Caco-2 (cell line): ENCODE measurements around the gene FHIT. TPM values are rescaled to one million over a fixed set of nuclear protein-coding genes. Genes with fewer than 3 reads are reported as not detected.

ENCODE experiments used
- BruUV-seq: library from RNA; stranded (reverse); fragments of 400-500 nt; replicated peaks from 2 replicates; lab custom pipeline; 2021; lab: Mats Ljungman, UMichigan
- CTCF ChIA-PET: fragments of 300-600 bp; sonication (Branson Sonifier 250); formaldehyde crosslinking; loops from one replicate; lab custom pipeline; 2022; ENCODE audit warnings: antibody characterized with exemption; lab: Charles Lee
- POLR2A ChIA-PET: fragments of 300-600 bp; sonication (Branson Sonifier 250); formaldehyde crosslinking; loops from one replicate; lab custom pipeline; 2022; ENCODE audit warnings: antibody characterized with exemption; lab: Charles Lee
- DNase-seq, 2 experiments: peaks; one replicate each; pipeline versions ENCODE4 v3.0.0 to v3.0.0-alpha.2; 2020 to 2022
- H3K27me3 ChIP-seq: replicated peaks from 2 replicates; pipeline ENCODE4 v1.6.0; 2011; ENCODE audit warnings: low read length; ENCODE audit not compliant: control insufficient read depth, insufficient read depth
- H3K36me3 ChIP-seq: 2 replicates; pipeline ENCODE4 v1.5.1; 2011; ENCODE audit warnings: low read length; ENCODE audit not compliant: control insufficient read depth, insufficient read depth
- H3K4me1 ChIP-seq: fragments of 250-450 bp; sonication (Bioruptor Pico); 2 replicates; pipeline ENCODE4 v1.5.1; 2020; ENCODE audit warnings: mild to moderate bottlenecking
- H3K4me3 ChIP-seq: 2 replicates; pipeline ENCODE4 v1.5.1; 2011; ENCODE audit warnings: low read depth, mild to moderate bottlenecking, control low read depth, low read length
- H3K9me3 ChIP-seq: fragments of 250-450 bp; sonication (Bioruptor Pico); 2 replicates; pipeline ENCODE4 v1.5.1; 2020; ENCODE audit warnings: mild to moderate bottlenecking, moderate library complexity
- H3K27ac Mint-ChIP-seq: one replicate; pipeline ENCODE4 v1.8.0; 2022; ENCODE audit warnings: mixed read lengths; ENCODE audit not compliant: unreplicated experiment
- H3K27me3 Mint-ChIP-seq: one replicate; pipeline ENCODE4 v1.8.0; 2022; ENCODE audit warnings: mixed read lengths; ENCODE audit not compliant: insufficient read depth, unreplicated experiment
- H3K36me3 Mint-ChIP-seq: one replicate; pipeline ENCODE4 v1.8.0; 2022; ENCODE audit warnings: mild to moderate bottlenecking, mixed read lengths; ENCODE audit not compliant: insufficient read depth, unreplicated experiment
- H3K4me1 Mint-ChIP-seq: one replicate; pipeline ENCODE4 v1.8.0; 2022; ENCODE audit warnings: low read depth, mixed read lengths; ENCODE audit not compliant: unreplicated experiment
- H3K4me3 Mint-ChIP-seq: one replicate; pipeline ENCODE4 v1.8.0; 2022; ENCODE audit warnings: mild to moderate bottlenecking, moderate library complexity, mixed read lengths; ENCODE audit not compliant: unreplicated experiment
- H3K9me3 Mint-ChIP-seq: one replicate; pipeline ENCODE4 v1.8.0; 2022; ENCODE audit warnings: mixed read lengths; ENCODE audit not compliant: unreplicated experiment
- intact Hi-C: fragments of 100-400 bp; cut with micrococcal nuclease; formaldehyde crosslinking; loops from one replicate; pipeline ENCODE4 v1.10.0; 2022; ENCODE audit not compliant: unreplicated experiment
- total RNA-seq: library from RNA; stranded (reverse); gene quantifications from 2 replicates; pipeline ENCODE4 v1.2.3, GENCODE V29; 2022
- TF ChIP-seq, protein P1 (sequence below), 2 experiments: fragments of 200-600 bp in 1 of 2; IDR thresholded peaks; 1 replicate in 1 of 2; 2 replicates in 1 of 2; pipeline versions ENCODE4 v1.5.1 to v1.8.0; 2011 to 2022; ENCODE audit warnings: antibody characterized with exemption in 1 of 2, control low read depth in 1 of 2, inconsistent platforms in 1 of 2, low read depth in 1 of 2, low read length in 1 of 2, mild to moderate bottlenecking in 1 of 2, moderate library complexity in 1 of 2; ENCODE audit not compliant: insufficient read depth in 1 of 2, severe bottlenecking in 1 of 2, unreplicated experiment in 1 of 2

Gene FHIT
- total RNA-seq, 1 experiment from 2014 or later = 8.3 TPM

DNA sequence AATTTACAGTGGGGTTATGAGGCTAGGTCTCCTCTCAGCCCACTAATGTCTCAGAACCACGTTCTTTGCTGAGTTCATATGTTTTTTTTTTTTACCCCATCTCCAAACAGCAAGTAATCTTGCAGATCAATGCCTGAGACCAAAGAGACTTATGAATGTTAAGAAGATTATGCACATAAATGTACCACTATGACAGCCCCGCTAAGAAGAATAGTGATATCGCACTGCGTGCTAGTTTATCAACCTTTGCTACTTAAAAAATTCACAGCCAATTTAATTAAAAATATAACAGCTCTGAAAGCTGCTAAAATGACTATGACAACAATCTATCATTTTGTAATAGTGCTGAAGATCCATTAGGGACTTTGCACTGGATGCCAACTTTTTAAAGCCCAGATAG is 1462.5 kb downstream of the FHIT start:
- H3K36me3 ChIP-seq = no peaks in the 10 kb centered on the region
- no peaks in the 10 kb centered on the region for H3K9me3 ChIP-seq
- Mint-ChIP-seq H3K27me3 (no peaks in the 10 kb centered on the region), H3K27ac (no peak overlapping the region), H3K4me3 (no peak overlapping the region), H3K36me3 (no peaks in the 10 kb centered on the region), H3K9me3 (no peaks in the 10 kb centered on the region), H3K4me1 (no peaks in the 10 kb centered on the region)
- POLR2A ChIA-PET = no interaction called here
- no TSS peak for BruUV-seq
- no peak overlapping the region for H3K4me3 ChIP-seq
- TF ChIP-seq, protein P1, sequence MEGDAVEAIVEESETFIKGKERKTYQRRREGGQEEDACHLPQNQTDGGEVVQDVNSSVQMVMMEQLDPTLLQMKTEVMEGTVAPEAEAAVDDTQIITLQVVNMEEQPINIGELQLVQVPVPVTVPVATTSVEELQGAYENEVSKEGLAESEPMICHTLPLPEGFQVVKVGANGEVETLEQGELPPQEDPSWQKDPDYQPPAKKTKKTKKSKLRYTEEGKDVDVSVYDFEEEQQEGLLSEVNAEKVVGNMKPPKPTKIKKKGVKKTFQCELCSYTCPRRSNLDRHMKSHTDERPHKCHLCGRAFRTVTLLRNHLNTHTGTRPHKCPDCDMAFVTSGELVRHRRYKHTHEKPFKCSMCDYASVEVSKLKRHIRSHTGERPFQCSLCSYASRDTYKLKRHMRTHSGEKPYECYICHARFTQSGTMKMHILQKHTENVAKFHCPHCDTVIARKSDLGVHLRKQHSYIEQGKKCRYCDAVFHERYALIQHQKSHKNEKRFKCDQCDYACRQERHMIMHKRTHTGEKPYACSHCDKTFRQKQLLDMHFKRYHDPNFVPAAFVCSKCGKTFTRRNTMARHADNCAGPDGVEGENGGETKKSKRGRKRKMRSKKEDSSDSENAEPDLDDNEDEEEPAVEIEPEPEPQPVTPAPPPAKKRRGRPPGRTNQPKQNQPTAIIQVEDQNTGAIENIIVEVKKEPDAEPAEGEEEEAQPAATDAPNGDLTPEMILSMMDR (IDR thresholded peaks at IDR 0.05; ENCODE audit: insufficient read depth in 1 of 2, low read depth in 1 of 2, low read length in 1 of 2, severe bottlenecking in 1 of 2, unreplicated experiment in 1 of 2) = no peak
- H3K27me3 ChIP-seq = no peaks in the 10 kb centered on the region
- intact Hi-C loops = no loop called here
- DNase-seq = no peak
- CTCF ChIA-PET = no interaction called here
- H3K4me1 ChIP-seq = no peaks in the 10 kb centered on the region

DNA sequence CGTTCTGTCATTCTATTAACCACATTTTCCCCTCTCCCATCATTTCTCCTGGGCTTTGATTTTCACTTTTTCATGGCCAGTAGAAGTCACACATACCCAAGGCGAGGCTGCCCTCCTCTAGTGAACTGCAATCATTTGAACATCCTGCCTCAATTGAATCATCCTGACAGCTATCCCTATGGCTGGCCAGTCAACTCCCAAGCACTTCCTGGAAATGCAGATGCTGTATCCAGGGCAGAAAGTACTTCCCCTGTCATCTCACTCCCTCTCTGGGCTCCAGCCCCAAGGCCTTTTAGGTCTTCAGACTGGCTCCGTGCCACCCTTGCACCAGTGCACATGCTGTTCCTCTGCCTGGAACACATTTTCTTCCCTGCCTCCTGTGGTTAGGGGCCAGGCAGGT is 1463.1 kb downstream of the FHIT start:
- no peak for DNase-seq
- no TSS peak for BruUV-seq

DNA sequence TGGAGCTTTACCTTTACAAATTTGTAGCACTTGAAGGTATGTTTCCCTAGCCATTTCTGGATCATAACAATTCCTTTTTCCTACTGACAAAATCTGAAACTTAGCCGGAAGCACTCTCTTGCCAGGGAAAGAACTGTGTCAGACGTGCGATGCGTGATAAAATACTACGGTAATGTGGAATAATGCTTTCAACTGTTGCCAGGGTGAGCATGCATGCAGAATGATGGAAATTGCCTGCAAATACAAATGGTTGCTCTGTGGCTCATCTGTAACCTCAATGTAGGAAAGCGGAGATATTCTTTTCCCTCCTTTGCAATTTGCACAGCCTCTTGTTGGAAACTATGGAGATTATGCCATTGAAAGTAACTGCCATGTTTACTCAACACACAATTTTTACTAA is 1464.9 kb downstream of the FHIT start:
- H3K4me1 Mint-ChIP-seq = no peaks in the 10 kb centered on the region
- intact Hi-C loops = no loop called here
- POLR2A ChIA-PET = no interaction called here

More for the DNA sequence above, 1463.1 kb downstream of the FHIT start:
- H3K4me3 Mint-ChIP-seq = no peak overlapping the region
- H3K27me3 Mint-ChIP-seq = no peaks in the 10 kb centered on the region
- POLR2A ChIA-PET = no interaction called here
- H3K27me3 ChIP-seq = no peaks in the 10 kb centered on the region
- H3K9me3 Mint-ChIP-seq = no peaks in the 10 kb centered on the region
- H3K9me3 ChIP-seq = no peaks in the 10 kb centered on the region
- CTCF ChIA-PET = no interaction called here
- no peak overlapping the region for H3K4me3 ChIP-seq
- H3K36me3 ChIP-seq = no peaks in the 10 kb centered on the region
- no peaks in the 10 kb centered on the region for H3K4me1 ChIP-seq
- TF ChIP-seq, protein P1 (IDR thresholded peaks at IDR 0.05; ENCODE audit: insufficient read depth in 1 of 2, low read depth in 1 of 2, low read length in 1 of 2, severe bottlenecking in 1 of 2, unreplicated experiment in 1 of 2) = no peak
- no peak overlapping the region for H3K27ac Mint-ChIP-seq
- no peaks in the 10 kb centered on the region for H3K36me3 Mint-ChIP-seq
- no peaks in the 10 kb centered on the region for H3K4me1 Mint-ChIP-seq
- intact Hi-C loops = no loop called here

More for the DNA sequence above, 1464.9 kb downstream of the FHIT start:
- Mint-ChIP-seq H3K9me3 (no peaks in the 10 kb centered on the region), H3K4me3 (no peak overlapping the region), H3K27me3 (no peaks in the 10 kb centered on the region), H3K36me3 (no peaks in the 10 kb centered on the region), H3K27ac (no peak overlapping the region)
- Histone ChIP-seq H3K4me1 (no peaks in the 10 kb centered on the region), H3K9me3 (no peaks in the 10 kb centered on the region), H3K4me3 (no peak overlapping the region), H3K27me3 (no peaks in the 10 kb centered on the region), H3K36me3 (no peaks in the 10 kb centered on the region)
- CTCF ChIA-PET = no interaction called here
- BruUV-seq = no TSS peak
- TF ChIP-seq, protein P1 (IDR thresholded peaks at IDR 0.05; ENCODE audit: insufficient read depth in 1 of 2, low read depth in 1 of 2, low read length in 1 of 2, severe bottlenecking in 1 of 2, unreplicated experiment in 1 of 2) = no peak
- DNase-seq = no peak
